Lower leg skin (tissue), 3 donors: Measurements from ENCODE around the gene LDLRAD2.

Source experiments
- POLR2A ChIP-seq, 2 donors: fragments of 450-650 bp; IDR thresholded peaks; one replicate each; pipeline ENCODE4 v1.6.1; 2016 to 2017; ENCODE audit warnings: antibody characterized with exemption in 2 of 2, mild to moderate bottlenecking in 1 of 2, moderate library complexity in 1 of 2
- TF ChIP-seq, protein P1 (sequence below), 3 donors: fragments of 450-650 bp; IDR thresholded peaks; one replicate each; pipeline ENCODE4 v1.5.1; 2016; ENCODE audit warnings: antibody characterized with exemption in 3 of 3, mild to moderate bottlenecking in 3 of 3, moderate library complexity in 2 of 3

DNA sequence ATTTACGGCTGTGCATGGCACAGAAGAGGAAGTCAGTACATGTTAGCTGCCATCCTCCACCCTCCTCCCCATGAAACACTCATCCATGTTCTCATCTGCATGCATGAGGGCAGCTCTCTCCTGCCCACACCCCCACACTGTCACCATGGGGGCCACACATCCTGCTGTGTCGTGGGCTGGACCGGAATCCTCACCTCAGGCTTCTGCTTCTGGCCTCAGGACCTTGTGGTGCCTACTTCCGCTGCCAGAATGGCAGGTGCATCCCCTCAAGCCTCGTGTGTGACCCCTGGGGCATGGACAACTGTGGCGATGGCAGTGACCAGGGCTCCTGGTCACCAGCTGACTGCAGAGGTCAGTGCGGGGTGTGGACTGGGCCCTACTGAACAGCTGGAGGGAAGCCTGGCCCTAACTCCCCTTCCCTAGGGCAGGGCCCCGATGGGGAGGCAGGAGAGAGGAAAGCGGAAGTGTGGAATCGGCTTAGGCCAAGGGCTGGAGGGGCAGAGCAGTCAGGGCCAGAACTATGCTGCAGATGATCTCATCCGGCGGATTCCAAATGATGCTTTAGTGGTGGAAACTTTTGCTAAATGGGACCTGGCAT lies 3.8 kb downstream of the LDLRAD2 start:
- TF ChIP-seq, protein P1, sequence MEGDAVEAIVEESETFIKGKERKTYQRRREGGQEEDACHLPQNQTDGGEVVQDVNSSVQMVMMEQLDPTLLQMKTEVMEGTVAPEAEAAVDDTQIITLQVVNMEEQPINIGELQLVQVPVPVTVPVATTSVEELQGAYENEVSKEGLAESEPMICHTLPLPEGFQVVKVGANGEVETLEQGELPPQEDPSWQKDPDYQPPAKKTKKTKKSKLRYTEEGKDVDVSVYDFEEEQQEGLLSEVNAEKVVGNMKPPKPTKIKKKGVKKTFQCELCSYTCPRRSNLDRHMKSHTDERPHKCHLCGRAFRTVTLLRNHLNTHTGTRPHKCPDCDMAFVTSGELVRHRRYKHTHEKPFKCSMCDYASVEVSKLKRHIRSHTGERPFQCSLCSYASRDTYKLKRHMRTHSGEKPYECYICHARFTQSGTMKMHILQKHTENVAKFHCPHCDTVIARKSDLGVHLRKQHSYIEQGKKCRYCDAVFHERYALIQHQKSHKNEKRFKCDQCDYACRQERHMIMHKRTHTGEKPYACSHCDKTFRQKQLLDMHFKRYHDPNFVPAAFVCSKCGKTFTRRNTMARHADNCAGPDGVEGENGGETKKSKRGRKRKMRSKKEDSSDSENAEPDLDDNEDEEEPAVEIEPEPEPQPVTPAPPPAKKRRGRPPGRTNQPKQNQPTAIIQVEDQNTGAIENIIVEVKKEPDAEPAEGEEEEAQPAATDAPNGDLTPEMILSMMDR (IDR thresholded peaks at IDR 0.05) = no peak
- TF ChIP-seq POLR2A (IDR thresholded peaks at IDR 0.05) = no peak
